HepG2 (cell line): Measurements from ENCODE around the gene SYNE3. TPM values are rescaled to one million over a fixed set of nuclear protein-coding genes. Genes with fewer than 3 reads are reported as not detected.
A peak's percentile ranks its signal among the peaks of the same experiment; 100 is the strongest.

Experiments used
- ATAC-seq: fragments of 200-7000 bp; cut with Tn5 transposase; 3 replicates; pipeline ENCODE4 v1.9.1; 2020; ENCODE audit warnings: mild to moderate bottlenecking, moderate library complexity
- BruUV-seq: library from RNA; stranded (reverse); fragments of 400-500 nt; replicated peaks from 2 replicates; lab custom pipeline; 2021; lab: Mats Ljungman, UMichigan
- CTCF ChIA-PET: fragments of 300-600 bp; formaldehyde crosslinking; extraction: SDS; loops from one replicate; lab custom pipeline; 2021; ENCODE audit warnings: low total read pairs, inconsistent platforms, low intra/inter-chr PET ratio; lab: Yijun Ruan, JAX
- POLR2A ChIA-PET: fragments of 350-600 bp; sonication (Branson Sonifier 250); formaldehyde crosslinking; loops from one replicate; lab custom pipeline; 2020; ENCODE audit warnings: antibody characterized with exemption, inconsistent platforms; lab: Yijun Ruan, JAX
- DNase-seq: peaks from one replicate; pipeline ENCODE4 v3.0.0-alpha.2; 2015; ENCODE audit warnings: low spot score
- FAIRE-seq: peaks from 3 replicates; lab custom pipeline; 2011; peaks lifted over from hg19 to GRCh38; lab: Jason Lieb, UNC
- H2AFZ ChIP-seq: one replicate; pipeline ENCODE4 v1.6.1; 2011; ENCODE audit warnings: low read length, inconsistent platforms
- H3K27ac ChIP-seq: fragments of 300-600 bp; 3 replicates; pipeline ENCODE4 v1.8.0; 2011; ENCODE audit warnings: mixed run types, mild to moderate bottlenecking, mixed read lengths, low read length, inconsistent platforms; ENCODE audit not compliant: insufficient read depth; ENCODE audit errors: extremely low read length
- H3K27me3 ChIP-seq, 2 experiments: fragments of 200-600 bp in 1 of 2; 2 replicates in 1 of 2; 3 replicates in 1 of 2; pipeline versions ENCODE4 v1.6.0 to v1.8.0; 2011; ENCODE audit warnings: low read length in 2 of 2, mild to moderate bottlenecking in 2 of 2, moderate library complexity in 2 of 2, inconsistent platforms in 1 of 2; ENCODE audit not compliant: insufficient read depth in 2 of 2, control insufficient read depth in 1 of 2
- H3K36me3 ChIP-seq, 2 experiments: fragments of 200-600 bp in 1 of 2; replicated peaks in 1 of 2; 2 replicates in 1 of 2; 3 replicates in 1 of 2; pipeline versions ENCODE4 v1.5.1 to v1.8.0; 2011; ENCODE audit warnings: low read length in 2 of 2, inconsistent platforms in 1 of 2; ENCODE audit not compliant: insufficient read depth in 2 of 2, control insufficient read depth in 1 of 2
- H3K4me1 ChIP-seq: 2 replicates; pipeline ENCODE4 v1.5.1; 2012; ENCODE audit warnings: low read length, inconsistent platforms; ENCODE audit not compliant: insufficient read depth
- H3K4me2 ChIP-seq: 2 replicates; pipeline ENCODE4 v1.6.0; 2011; ENCODE audit warnings: low read depth, low read length, inconsistent platforms
- H3K4me3 ChIP-seq, 3 experiments: fragments of 200-600 bp in 1 of 3; sonication (generic), shearing (Covaris generic) in 1 of 3; replicated peaks in 1 of 3; 2 replicates each; pipeline ENCODE4 v1.5.1; 2011 to 2016; ENCODE audit warnings: low read length in 3 of 3, inconsistent platforms in 2 of 3, low read depth in 2 of 3, mild to moderate bottlenecking in 2 of 3, control low read depth in 1 of 3, mixed read lengths in 1 of 3; ENCODE audit not compliant: insufficient read depth in 1 of 3
- H3K79me2 ChIP-seq: one replicate; pipeline ENCODE4 v1.6.1; 2011; ENCODE audit warnings: low read length, inconsistent platforms; ENCODE audit not compliant: insufficient read depth
- H3K9ac ChIP-seq: 2 replicates; pipeline ENCODE4 v1.6.0; 2011; ENCODE audit warnings: mild to moderate bottlenecking, low read depth, low read length, inconsistent platforms; ENCODE audit not compliant: insufficient read depth
- H3K9me3 ChIP-seq: 2 replicates; pipeline ENCODE4 v1.5.1; 2012; ENCODE audit warnings: mild to moderate bottlenecking, low read length
- H4K20me1 ChIP-seq: 2 replicates; pipeline ENCODE4 v1.6.0; 2011; ENCODE audit warnings: inconsistent platforms, mild to moderate bottlenecking, low read length, moderate library complexity; ENCODE audit not compliant: insufficient read depth
- FOXA3 ChIP-seq: IDR thresholded peaks from 2 replicates; pipeline ENCODE4 v1.6.1; 2016; ENCODE audit warnings: missing genetic modification reagents, missing compliant biosample characterization
- FOXK1 ChIP-seq: sonication (generic); formaldehyde crosslinking; IDR thresholded peaks from 2 replicates; pipeline ENCODE4 v1.4.0; 2020; ENCODE audit warnings: low read depth, missing genetic modification reagents, borderline replicate concordance
- GATAD2A ChIP-seq: IDR thresholded peaks from 2 replicates; pipeline ENCODE4 v1.6.1; 2016
- KAT8 ChIP-seq: IDR thresholded peaks from 2 replicates; pipeline ENCODE4 v1.6.1; 2016; ENCODE audit warnings: missing genetic modification reagents, missing compliant biosample characterization
- NCOA2 ChIP-seq: sonication (generic); formaldehyde crosslinking; IDR thresholded peaks from 2 replicates; pipeline ENCODE4 v1.8.0; 2022; ENCODE audit warnings: inconsistent platforms
- PCBP1 ChIP-seq: fragments of 200-400 bp; formaldehyde crosslinking; IDR thresholded peaks from 2 replicates; pipeline ENCODE4 v1.6.1; 2017; ENCODE audit warnings: mild to moderate bottlenecking, low read depth, low read length, borderline replicate concordance
- RXRA ChIP-seq: sonication (generic); formaldehyde crosslinking; IDR thresholded peaks from 2 replicates; pipeline ENCODE4 v1.5.1; 2020; ENCODE audit warnings: missing genetic modification reagents
- TFE3 ChIP-seq: IDR thresholded peaks from 2 replicates; pipeline ENCODE4 v1.6.1; 2016
- XBP1 ChIP-seq: sonication (generic); formaldehyde crosslinking; IDR thresholded peaks from 2 replicates; pipeline ENCODE4 v1.5.0; 2020; ENCODE audit warnings: missing genetic modification reagents
- ZFP82 ChIP-seq: sonication (generic); formaldehyde crosslinking; IDR thresholded peaks from 2 replicates; pipeline ENCODE4 v1.5.1; 2020; ENCODE audit warnings: mild to moderate bottlenecking, missing genetic modification reagents, borderline replicate concordance
- ZFP91 ChIP-seq: sonication (generic); formaldehyde crosslinking; IDR thresholded peaks from 2 replicates; pipeline ENCODE4 v1.9.0; 2022; ENCODE audit warnings: missing genetic modification reagents, mild to moderate bottlenecking, borderline replicate concordance
- ZNF234 ChIP-seq: sonication (generic); formaldehyde crosslinking; conservative IDR thresholded peaks from 2 replicates; pipeline ENCODE4 v1.5.1; 2020; ENCODE audit warnings: mild to moderate bottlenecking, missing genetic modification reagents
- ZNF598 ChIP-seq: sonication (generic); formaldehyde crosslinking; IDR thresholded peaks from 2 replicates; pipeline ENCODE4 v1.5.1; 2020; ENCODE audit warnings: mild to moderate bottlenecking, missing genetic modification reagents, borderline replicate concordance
- ZNF639 ChIP-seq: conservative IDR thresholded peaks from 2 replicates; pipeline ENCODE4 v1.6.1; 2018; ENCODE audit warnings: missing genetic modification reagents
- ZNF670 ChIP-seq: sonication (generic); formaldehyde crosslinking; IDR thresholded peaks from 2 replicates; pipeline ENCODE4 v1.8.0; 2022; ENCODE audit warnings: mild to moderate bottlenecking, missing genetic modification reagents, borderline replicate concordance
- ZNF75D ChIP-seq: sonication (generic); formaldehyde crosslinking; IDR thresholded peaks from 2 replicates; pipeline ENCODE4 v1.8.1; 2023; ENCODE audit warnings: missing genetic modification reagents, mild to moderate bottlenecking, borderline replicate concordance
- ZNF841 ChIP-seq: sonication (generic); formaldehyde crosslinking; IDR thresholded peaks from 2 replicates; pipeline ENCODE4 v1.8.1; 2023; ENCODE audit warnings: missing genetic modification reagents, borderline replicate concordance
- ZSCAN22 ChIP-seq: sonication (generic); formaldehyde crosslinking; IDR thresholded peaks from 2 replicates; pipeline ENCODE4 v1.4.0; 2020; ENCODE audit warnings: mild to moderate bottlenecking, missing genetic modification reagents
- WGBS: methylation state at CpG from one replicate; pipeline ENCODE4 v1.1.6; 2017; ENCODE audit warnings: low lambda C conversion rate; 5-methylcytosine and 5-hydroxymethylcytosine counted together
- in situ Hi-C: cut with HindIII; loops from 2 replicates; pipeline ENCODE4 v1.10.0; 2017; ENCODE audit warnings: low pct_unique_long_range_greater_than_20kb; ENCODE audit not compliant: extremely low pct_ligation_motif_present
- intact Hi-C: fragments of 100-400 bp; cut with micrococcal nuclease; formaldehyde crosslinking; loops from one replicate; pipeline ENCODE4 v1.10.0; 2022; ENCODE audit not compliant: unreplicated experiment
- polyA plus RNA-seq, 8 experiments: library from polyadenylated mRNA; depleted of rRNA in 3 of 8; stranded (reverse) in 7 of 8; unstranded in 1 of 8; fragments of >200 nt; fragmentation: Illumina TruSeq in 4 of 8; extraction: Trizol in 4 of 8; gene quantifications; 2 replicates each; pipeline versions ENCODE4 v1.2.1 to v1.2.3, GENCODE V29; 2011 to 2016; ENCODE audit warnings: low read depth in 4 of 8, missing spikeins in 1 of 8, mixed read lengths in 1 of 8; ENCODE audit not compliant: insufficient read depth in 1 of 8
- total RNA-seq, 5 experiments: library from RNA; depleted of rRNA; stranded (reverse); fragments of >200 nt; fragmentation: Illumina TruSeq; extraction: Trizol; gene quantifications; 2 replicates each; pipeline ENCODE4 v1.2.3, GENCODE V29; 2016; ENCODE audit warnings: low read depth in 1 of 5

SYNE3 gene
- total and polyA plus RNA-seq, 2 of the 13 experiments (the other 11 are each of a cell fraction or from before 2014, with no cell fraction given): 7.8 to 8.0 TPM

- no peak; the same call in 1 of the 2 replicates for TF ChIP-seq ZFP91
- TF ChIP-seq NCOA2 (CRISPR knock-in tag): peak; percentile 38; the same call in 1 of the 2 replicates
These were observed 7.5 kb upstream of the SYNE3 start (continued) for GRCh38 chr14:95523815-95524448.

GRCh38 chr14:95523051-95523814, 6.8 kb upstream of the SYNE3 start:
- WGBS: 2% methylated on average over 11 of the region's 12 CpGs
- Histone ChIP-seq H3K9ac (peak overlapping the region; percentile 91), H3K4me3 (peak overlapping the region; percentile 30 to 65 (median 54)), H3K79me2 (peaks cover 17% of the 10 kb centered on the region), H3K27ac (peak overlapping the region; percentile 99), H4K20me1 (no peaks in the 10 kb centered on the region), H3K27me3 (no peaks in the 10 kb centered on the region), H3K36me3 (no peaks in the 10 kb centered on the region), H3K4me2 (peak overlapping the region; percentile 95), H3K4me1 (peaks cover 99% of the 10 kb centered on the region), H3K9me3 (no peaks in the 10 kb centered on the region), H2AFZ (no peak overlapping the region)
- intact Hi-C loops: loop anchor here (5.0 kb wide), 1 partner anchor 36 kb away; no protein-coding TSS in a partner anchor
- CTCF ChIA-PET: no interaction called here
- TSS peak; percentile 60 for BruUV-seq
- POLR2A ChIA-PET: interaction anchor here (0.9 to 6.2 kb wide), 20 partner anchors 8 to 274 kb away, joined by 3 to 129 read pairs (median 8); partner anchors contain the start of genes GLRX5 and SYNE3
- FAIRE-seq (peak; percentile 94), ATAC-seq (peak; percentile 76), DNase-seq (peak; percentile 95)
- in situ Hi-C loops: no loop called here
- no peak for TF ChIP-seq ZNF670 (CRISPR knock-in tag)
- TF ChIP-seq ZNF598 (CRISPR knock-in tag): no peak
- TF ChIP-seq FOXK1 (CRISPR knock-in tag): no peak
- TF ChIP-seq RXRA (CRISPR knock-in tag): peak; percentile 59; the same call in 1 of the 2 replicates
- TF ChIP-seq ZFP82 (CRISPR knock-in tag): no peak
- no peak for TF ChIP-seq ZNF841 (CRISPR knock-in tag)
- no peak for TF ChIP-seq KAT8 (CRISPR knock-in tag)
- no peak for TF ChIP-seq XBP1 (CRISPR knock-in tag)
- TF ChIP-seq ZNF234 (CRISPR knock-in tag): no peak
- TF ChIP-seq TFE3 (CRISPR knock-in tag): peak; percentile 79
- TF ChIP-seq GATAD2A: peak; percentile 75
- no peak for TF ChIP-seq PCBP1
- TF ChIP-seq FOXA3: peak; percentile 77
- no peak for TF ChIP-seq ZNF75D (CRISPR knock-in tag)
- no peak for TF ChIP-seq ZNF639 (CRISPR knock-in tag)
- no peak for TF ChIP-seq ZSCAN22 (CRISPR knock-in tag)
